Stimulated activated CD4-positive, alpha-beta T cell treated with anti-CD3 and anti-CD28 coated beads, Interleukin-12 subunit alpha, Interleukin-12 subunit beta, amount 100 ng/mL, for 24 hours (primary cell): ENCODE data around the gene KASH5.

Experiments used
- DNase-seq, 2 experiments: peaks; one replicate each; pipeline ENCODE4 v3.0.0-alpha.2; 2020; ENCODE audit warnings: low read depth in 2 of 2

KASH5 gene

DNA sequence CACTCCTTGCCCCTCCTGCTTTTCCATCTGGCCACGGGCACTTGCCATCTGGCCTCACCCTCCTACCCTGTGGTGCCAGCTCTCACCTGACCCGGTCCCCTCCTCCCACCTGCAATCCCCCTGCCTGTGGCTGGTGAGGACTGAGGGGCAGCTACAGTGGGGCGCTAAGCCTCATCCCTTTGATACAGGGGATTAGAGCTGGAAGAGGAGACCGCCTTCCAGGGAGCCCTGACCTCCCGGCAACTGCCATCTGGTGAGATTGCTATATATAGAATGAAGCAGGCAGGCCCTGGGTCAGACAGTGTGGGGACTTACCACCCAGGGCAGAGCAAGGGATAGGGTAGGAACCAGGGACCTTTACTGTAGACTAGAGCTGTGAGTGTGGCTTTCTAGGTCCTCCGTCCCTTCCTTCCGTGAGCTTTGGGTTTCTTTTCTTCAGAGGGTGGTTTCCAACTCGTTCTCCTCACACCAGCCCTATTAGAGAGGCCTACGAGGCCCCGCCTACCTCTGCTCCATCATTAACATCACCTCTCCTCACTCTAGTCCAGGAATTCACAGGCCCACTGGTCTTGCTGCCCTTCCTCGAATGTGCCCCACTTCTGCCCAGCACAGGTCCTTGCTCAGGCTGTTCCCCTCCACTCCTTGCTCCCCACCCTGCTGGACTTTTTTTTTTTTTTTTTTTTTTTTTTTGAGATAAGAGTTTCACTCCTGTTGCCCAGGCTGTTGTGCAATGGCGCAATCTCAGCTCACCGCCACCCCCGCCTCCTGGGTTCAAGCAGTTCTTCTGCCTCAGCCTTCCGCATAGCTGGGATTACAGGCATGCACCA is 7.7 kb downstream of the KASH5 start:
- DNase-seq: no peak

DNA sequence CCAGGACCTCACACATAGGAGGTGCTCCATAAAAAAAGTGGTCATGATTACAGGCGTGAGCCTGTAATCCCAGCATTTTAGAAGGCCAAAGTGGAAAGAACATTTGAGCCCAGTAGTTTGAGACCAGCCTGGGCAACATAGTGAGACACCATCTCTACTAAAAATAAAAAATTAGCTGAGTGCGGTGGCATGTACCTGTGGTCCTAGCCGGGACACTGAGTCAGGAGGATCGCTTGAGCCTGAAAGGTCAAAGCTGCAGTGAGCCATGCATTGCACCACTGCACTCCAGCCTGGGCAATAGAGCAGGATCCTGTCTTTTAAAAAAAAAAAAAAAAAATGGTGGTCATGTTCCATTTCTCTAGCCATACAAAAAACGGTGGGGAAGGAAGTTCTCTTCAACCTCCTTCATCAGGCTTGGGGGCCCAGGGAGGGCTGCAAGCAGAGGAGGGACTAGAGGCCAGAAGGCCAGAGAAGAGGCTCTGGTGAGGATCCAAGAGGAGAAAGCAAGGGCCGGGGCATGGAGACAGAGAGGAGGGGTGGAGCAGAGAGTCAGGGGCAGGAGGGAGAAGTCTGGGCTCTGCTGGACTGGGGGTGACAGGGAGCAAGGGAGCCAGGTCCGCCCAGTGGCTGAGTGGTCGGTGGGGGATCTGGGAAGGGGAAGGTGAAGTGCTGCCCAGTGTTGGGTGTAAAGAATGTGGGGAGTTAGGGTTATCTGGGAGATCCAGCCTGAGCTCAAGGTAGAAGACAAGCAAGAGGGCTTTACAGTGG is 8.9 kb downstream of the KASH5 start:
- no peak for DNase-seq

DNA sequence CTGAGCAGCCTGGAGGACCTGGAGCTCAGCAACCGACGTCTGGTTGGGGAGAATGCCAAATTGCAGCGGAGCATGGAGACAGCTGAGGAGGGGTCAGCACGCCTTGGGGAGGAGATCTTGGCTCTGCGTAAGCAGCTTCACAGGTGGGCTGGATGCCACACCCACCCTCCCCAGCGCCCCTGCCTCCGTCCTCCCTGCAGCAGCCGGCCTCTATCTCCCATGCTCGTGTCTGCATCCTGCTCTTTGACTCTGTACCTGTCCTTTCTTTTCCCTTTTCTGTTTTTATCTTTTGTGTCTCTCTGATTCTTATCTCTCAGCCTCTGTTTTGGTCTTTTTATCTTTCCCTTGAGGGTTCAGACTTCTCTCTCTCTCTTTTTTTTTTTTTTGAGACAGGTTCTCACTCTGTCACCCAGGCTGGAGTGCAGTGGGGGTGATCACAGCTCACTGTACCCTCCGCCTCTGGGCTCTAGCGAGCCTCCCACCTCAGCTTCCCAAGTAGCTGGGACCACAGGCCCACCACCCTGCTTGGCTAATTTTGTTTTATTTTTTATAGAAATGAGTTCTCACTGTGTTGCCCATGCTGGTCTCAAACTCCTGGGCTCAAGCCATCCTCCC is 10.1 kb downstream of the KASH5 start:
- no peak for DNase-seq

DNA sequence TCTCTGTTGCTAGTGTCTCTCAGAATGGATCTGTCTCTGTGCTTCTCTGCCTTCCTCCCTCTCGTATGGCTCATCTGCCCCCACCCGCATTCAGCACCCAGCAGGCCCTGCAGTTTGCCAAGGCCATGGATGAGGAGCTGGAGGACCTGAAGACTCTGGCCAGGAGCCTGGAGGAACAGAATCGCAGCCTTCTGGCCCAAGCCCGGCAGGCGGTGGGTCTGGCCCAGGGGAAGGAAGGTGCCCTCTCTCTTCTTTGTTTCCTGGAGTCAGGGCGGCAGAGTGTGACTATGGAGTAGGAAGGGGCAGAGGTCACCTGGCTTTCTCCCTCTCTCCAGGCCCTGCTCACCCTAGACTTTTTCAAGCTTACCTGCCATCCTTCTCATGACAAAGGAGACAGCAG is 10.9 kb downstream of the KASH5 start:
- DNase-seq: no peak

DNA sequence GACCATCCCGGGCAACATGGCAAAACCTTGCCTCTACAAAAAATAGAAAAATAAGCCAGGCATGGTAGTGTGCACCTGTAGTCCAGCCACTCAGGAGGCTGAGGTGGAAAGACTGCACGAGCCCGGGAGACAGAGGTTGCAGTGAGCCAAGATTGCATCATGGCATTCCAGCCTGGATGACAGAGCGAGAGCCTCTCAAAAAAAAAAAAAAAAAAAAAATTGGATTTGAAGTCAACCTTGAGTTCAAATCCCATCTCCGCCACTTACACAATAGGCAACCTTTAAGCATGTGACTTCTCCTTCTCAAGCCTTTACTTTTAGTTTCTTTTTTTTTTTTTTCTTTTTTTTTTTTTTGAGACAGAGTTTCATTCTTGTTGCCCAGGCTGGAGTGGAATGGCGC is 12.0 kb downstream of the KASH5 start:
- DNase-seq: no peak

DNA sequence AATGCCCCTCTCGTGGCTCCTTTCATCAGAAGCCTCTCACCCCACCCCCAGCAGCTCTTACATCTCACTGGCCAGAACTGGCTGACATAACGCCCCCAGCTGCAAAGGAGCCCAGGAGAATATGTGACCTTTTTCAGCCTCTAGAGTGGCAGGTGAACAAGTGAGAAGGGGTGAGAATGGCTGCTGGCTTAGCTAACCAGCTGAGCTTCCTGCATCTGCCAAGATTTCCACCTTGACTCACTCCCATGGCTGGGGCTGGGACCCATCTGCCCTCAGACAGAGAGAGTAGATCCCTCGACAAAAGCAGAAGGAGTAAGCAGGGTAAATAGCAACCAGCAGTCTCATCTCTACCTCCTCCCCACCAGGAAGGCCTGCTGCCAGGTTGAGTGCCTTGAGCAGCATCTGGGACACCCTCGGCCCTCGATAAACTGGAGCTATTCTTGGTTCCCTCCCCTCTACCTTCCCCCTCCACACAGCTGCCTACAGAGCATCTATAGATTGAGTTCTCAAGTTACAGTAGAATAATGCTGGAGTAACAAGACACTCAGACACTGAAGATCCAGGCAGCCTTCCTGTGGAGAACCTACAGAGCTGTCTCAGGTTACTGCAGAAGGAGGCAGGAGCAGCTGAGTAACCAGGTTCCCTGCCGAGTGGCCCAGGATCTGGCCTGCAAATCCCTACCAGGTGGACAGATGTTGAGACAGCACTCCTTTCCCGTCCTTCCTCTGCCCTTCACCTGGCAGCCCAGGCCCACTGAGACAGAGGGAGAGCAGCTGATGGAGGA is 15.5 kb downstream of the KASH5 start:
- DNase-seq: no peak

DNA sequence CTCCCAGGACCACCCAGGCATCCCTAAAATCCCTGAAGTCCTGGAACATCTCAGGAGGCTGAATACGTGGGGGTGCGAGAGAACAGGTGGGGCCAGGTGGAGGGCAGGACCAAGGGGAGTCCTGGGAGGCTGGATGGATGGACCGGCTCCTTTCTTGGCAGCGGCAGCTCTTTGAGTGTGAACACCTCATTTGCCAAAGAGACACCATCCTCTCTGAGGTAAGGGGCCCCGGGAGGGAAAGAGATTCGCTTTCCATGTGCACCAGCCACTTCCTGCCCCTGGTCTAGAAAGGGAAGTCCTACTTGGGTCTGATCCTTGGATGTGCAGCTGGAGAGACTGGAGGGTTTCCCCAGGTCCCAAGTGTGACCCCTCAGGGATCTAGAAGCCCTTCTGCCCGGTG is 19.0 kb downstream of the KASH5 start:
- no peak for DNase-seq

DNA sequence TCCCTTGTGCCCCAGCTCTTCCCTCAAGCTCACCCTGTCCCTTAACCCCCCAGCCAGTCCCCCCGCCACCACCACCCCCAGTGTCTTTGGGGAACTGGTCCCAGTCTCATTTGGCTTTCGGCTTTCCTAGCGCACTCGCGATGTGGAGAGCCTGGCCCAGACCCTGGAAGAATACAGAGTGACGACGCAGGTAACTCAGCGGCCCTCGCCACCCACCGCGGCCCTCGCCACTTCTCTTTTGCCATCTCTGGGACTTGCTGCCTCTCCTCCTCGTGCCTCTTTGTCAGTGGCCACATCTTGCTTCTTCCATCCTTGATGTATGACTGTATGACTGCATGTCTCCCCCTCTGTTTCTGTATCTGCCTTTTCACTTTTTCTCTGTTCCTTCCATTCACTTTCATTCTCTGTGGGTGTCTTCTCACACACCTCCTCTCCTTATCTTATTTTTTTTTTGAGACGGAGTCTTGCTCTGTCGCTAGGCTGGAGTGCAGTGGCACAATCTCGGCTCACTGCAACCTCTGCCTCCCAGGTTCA is 19.5 kb downstream of the KASH5 start:
- no peak for DNase-seq

DNA sequence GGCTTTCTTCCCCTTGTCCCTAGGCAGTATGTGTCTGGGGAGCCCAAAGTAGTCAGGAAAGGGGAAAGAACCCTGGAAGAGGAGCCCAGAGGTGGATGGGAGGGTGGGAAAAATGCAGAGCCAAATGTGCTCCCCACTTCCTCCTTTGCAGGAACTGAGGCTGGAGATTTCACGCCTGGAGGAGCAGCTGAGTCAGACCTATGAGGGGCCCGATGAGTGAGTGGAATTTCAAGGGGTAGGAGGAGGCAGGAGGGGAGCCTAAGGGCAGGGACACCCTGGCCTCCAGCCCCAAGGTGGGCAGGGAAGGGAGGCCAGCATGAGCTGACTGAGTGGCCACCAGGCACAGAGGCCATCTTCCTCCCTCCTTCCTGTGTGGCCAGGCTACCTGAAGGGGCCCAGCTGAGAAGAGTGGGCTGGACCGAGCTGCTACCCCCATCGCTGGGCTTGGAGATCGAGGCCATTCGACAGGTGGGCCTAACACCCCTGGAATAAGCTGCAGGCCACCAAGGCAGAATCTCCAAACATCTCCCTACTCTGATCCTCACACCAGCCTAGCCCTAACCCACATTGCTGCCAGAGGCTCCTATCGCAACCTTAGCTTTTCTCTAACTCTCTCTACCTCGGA is 20.9 kb downstream of the KASH5 start:
- no peak for DNase-seq

DNA sequence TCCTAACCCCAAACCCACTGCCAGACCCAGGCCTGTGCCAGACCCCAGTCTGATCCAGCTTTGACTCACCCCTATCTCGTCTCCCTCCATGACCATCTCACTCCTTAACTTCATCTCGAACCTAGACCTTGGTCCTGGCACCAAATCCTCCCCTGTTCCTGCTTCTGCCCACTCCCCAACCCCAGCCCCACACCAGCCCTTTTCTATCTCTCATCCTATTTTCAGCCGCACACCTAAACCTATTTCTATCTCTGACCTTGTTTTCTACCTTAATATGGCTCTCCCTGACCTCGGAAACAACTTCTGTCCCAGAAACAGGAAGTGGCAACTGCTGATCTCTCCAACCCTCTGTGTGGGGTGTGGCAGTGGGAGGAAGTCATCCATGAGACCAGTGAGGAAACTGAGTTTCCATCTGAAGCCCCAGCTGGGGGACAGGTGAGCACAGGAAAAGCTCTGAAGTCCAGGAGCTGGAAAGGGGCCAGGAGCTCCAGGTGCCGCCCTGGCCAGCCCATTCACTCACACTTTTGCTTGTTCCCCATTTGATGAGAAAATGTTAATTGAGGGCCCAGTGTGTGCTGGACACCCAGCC is 21.5 kb downstream of the KASH5 start:
- DNase-seq: no peak

DNA sequence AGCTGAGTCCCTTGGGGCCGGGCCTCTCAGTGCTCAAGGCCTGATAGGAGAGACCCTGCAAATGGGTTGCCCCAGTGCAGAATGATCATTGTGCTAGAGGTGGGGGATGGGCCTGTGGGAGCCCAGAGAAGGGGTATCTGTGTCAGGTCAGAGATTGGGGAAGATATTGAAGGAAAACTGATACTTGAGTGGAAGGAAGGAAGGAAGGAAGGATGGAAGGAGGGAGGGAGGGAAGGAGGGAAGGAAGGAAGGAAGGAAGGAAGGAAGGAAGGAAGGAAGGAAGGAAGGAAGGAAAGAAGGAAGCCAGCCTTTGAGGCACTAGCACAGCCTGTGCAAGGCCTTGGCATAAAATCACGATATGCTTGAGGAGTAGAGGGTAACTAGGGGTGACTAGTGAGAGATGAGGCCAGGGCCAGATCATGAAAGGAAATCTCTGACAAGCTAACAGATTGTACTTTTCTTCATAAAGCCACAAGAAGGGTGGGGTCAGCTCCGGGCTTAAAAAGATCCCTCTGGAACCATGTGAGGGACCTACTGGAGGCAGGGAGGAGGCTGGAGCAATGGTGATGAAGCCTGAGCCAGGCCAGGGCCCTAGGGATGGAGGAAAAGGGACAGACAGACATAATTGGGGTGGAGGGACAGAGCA is 23.8 kb downstream of the KASH5 start:
- DNase-seq: no peak

DNA sequence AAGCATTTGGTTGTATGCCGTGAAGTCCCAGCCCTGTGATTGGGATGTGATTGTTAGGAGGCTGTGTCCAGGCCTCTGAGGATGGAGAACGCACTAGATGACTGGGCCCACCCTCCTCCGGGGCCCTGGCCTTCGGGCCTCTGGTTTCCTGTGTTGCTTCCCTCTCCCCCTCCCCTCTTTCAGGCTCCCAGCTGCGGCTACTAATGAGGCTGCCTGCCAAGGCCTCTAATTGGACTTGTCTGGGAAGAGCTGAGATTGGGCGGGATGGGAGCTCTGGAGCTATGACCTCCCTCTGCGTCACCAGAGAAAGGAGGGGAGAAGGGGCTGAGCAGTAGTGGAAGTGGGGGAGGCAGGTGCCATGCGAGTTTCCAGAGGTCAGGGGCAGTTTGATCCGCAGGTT is 25.3 kb downstream of the KASH5 start:
- DNase-seq: no peak

DNA sequence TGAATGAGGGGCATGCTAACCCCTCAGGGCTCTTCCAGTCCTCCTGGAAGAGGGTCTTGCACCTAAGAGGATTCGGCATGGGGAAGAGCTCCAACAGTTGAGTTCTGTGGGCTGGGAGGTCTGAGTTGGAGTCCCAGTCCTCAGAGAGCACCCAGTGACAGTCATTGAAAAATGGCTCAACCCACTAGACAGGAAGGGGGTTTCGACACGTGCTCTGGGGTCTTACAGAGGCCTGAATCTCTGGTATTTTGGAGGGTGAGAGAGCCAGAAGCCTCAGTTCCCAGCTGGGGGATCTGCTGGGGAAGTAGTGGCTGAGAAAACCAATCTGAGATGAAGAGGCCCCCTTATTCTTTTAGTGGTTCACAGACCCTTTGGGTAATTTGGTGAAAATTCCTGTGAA is 26.2 kb downstream of the KASH5 start:
- no peak for DNase-seq

DNA sequence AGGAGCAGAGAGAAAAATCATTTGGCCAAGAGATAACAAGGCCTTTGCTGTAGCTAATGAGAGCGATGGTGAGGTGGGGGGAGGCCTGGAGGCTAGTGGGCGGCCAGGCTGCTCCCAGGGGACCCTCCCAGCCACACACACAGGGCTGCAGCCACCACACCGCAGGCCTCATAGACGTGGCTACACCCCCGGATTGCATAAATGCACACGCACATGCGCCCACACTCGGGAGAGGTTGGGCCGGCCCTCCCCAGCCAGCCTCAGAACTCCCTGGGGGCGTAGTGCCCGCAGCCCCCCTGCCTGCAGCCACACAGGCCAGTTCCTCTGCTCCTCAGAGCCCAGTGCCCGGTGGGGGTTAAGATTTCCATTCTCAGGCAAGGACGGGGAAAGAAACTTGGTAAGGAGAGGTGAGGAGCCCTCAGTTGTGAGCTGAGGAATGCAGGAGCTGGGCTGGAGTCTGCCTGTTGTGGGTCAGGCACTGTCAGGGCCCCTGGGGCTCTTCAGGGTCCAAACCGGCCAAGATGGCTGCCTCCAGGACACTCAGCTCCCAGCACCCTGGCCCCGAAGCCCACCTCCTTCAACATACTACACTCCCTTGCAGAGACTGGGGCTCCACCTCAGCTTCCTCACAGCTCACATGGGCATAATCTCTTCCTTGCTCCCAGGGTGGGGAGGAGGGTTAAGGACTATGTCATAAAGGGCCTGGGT is 27.2 kb downstream of the KASH5 start:
- DNase-seq: no peak

DNA sequence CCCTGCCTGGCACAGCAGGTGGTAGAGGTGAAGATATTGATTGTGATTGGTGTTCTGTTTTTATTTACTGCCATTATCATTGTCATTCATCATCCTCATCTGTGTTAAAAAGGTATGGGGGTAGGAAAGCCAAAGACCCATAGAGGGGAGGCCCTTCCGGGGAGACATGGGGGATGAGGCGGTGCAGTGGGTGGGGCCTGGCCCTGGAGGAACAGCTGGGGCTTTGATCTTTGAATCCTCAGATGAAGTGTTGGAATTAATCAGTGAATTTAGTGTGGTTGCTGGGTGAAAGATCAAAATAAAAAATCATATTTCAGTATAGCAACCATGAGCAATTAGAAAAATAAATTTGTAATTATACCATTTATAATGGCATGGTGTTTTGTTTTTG is 27.8 kb downstream of the KASH5 start:
- DNase-seq: no peak

DNA sequence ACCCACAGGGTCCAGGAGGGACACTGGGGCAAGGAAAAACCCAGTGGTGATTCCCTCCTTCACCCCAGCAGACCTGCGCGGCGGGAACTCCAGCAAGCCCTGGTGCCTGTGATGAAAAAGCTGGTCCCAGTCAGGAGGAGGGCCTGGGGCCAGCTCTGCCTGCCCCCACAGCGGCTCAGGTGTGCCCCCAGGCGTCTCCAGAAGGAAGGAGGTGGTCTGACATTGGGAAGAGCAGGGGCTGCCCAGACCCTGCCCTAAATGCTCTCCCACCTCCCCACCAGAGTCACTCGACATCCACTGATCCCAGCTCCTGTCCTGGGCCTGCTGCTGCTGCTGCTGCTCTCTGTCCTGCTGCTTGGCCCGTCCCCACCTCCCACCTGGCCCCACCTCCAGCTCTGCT is 29.0 kb downstream of the KASH5 start:
- DNase-seq: no peak

DNA sequence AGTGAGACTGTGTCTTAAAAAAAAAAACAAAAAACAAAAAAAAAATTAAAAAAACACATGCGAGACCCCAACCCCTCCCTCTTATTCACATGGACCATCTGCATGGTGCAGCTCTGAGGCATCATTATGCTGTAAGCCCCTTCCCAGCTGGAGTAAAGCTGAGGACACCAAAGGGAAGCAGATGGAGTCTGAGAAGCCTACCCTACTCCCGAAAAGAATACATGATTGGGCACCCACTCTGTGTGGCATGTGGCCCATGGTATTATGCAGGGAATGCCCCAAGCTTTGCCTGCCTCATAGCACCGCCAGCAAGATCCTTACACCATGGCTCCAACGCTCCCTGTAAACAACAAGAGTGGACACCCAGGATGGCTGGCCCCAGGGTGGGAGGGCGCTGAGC is 30.5 kb downstream of the KASH5 start:
- DNase-seq: no peak

DNA sequence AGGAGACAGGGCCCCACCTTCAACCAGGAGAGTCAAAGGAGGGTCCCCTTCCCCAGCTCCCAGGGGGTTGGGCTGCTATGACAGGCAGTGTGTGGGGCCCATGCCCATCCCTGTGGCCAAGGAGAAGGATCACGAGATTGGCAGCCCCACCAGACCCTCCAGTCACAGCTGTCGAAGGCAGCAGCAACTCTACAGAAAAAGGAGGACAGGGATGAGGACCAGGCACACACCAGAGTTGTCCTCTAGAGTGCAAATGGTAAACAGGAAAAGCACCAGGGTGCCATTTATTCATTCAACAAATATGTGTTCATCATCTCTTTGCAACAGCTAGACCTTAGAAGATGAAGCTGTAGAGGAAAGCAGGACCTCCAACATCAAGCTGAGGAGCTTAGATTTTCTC is 31.1 kb downstream of the KASH5 start:
- no peak for DNase-seq

DNA sequence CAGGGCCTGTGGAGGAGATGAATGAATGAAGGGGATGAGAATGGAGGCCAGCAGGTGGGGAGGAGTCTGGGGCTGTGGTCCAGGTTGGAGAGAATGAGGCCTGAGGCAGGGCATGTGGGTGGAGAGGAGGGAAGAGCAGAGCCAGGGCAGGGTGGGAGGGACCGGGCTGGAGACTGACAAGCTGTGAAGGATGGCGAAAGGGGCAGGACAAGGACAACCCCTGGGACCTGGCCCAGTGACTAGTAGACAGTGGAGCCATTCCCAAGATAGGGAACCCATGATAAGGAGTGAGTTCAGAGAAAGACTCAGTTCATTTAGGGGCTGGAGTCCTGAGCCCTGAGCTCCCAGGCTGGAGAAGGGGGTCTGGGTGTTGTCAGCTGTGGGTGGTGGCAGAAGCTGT is 32.2 kb downstream of the KASH5 start:
- DNase-seq: no peak
